GM06990 (cell line): ENCODE measurements around the gene FBLIM1.

ENCODE experiments used
- DNase-seq: peaks from one replicate; pipeline ENCODE4 v3.0.0-alpha.2; 2011; ENCODE audit not compliant: insufficient read length; ENCODE audit errors: extremely low read depth
- H3K27me3 ChIP-seq: replicated peaks from 2 replicates; pipeline ENCODE4 v1.6.0; 2011; ENCODE audit warnings: low read length; ENCODE audit not compliant: control insufficient read depth, insufficient read depth
- H3K36me3 ChIP-seq: 2 replicates; pipeline ENCODE4 v1.5.1; 2011; ENCODE audit warnings: low read length; ENCODE audit not compliant: control insufficient read depth, insufficient read depth
- H3K4me3 ChIP-seq: replicated peaks from 2 replicates; pipeline ENCODE4 v1.5.1; 2011; ENCODE audit warnings: low read depth, mild to moderate bottlenecking, control low read depth, low read length
- CTCF ChIP-seq: IDR thresholded peaks from 2 replicates; pipeline ENCODE4 v1.5.1; 2011; ENCODE audit warnings: low read length, control low read depth, mild to moderate bottlenecking, inconsistent platforms; ENCODE audit not compliant: insufficient read depth, poor library complexity, severe bottlenecking

Gene FBLIM1

GRCh38 chr1:15757016-15757543, 1.5 kb upstream of the FBLIM1 start:
- no peaks in the 10 kb centered on the region for H3K36me3 ChIP-seq
- peaks cover 1% of the 10 kb centered on the region for H3K27me3 ChIP-seq
- H3K4me3 ChIP-seq: no peak overlapping the region
- TF ChIP-seq CTCF: no peak
- no peak for DNase-seq

- no peak for DNase-seq
- no peak for TF ChIP-seq CTCF
- Histone ChIP-seq H3K36me3 (no peaks in the 10 kb centered on the region), H3K4me3 (no peak overlapping the region), H3K27me3 (peaks cover 1% of the 10 kb centered on the region)
Measured at GRCh38 chr1:15757575-15758342, 836 bp upstream of the FBLIM1 start.

GRCh38 chr1:15758953-15759661, 512 bp downstream of the FBLIM1 start:
- TF ChIP-seq CTCF: no peak
- Histone ChIP-seq H3K4me3 (no peak overlapping the region), H3K36me3 (no peaks in the 10 kb centered on the region), H3K27me3 (peaks cover 1% of the 10 kb centered on the region; the same call in 1 of the 2 replicates)
- DNase-seq: no peak

- H3K27me3 ChIP-seq: peaks cover 1% of the 10 kb centered on the region; the same call in 1 of the 2 replicates
- DNase-seq: no peak
- H3K4me3 ChIP-seq: no peak overlapping the region
- TF ChIP-seq CTCF: no peak
- no peaks in the 10 kb centered on the region for H3K36me3 ChIP-seq
Measured at GRCh38 chr1:15760520-15761211, 2.1 kb downstream of the FBLIM1 start.

- no peak for TF ChIP-seq CTCF
- H3K27me3 ChIP-seq: no peaks in the 10 kb centered on the region; the same call in 1 of the 2 replicates
- DNase-seq: no peak
- no peaks in the 10 kb centered on the region for H3K36me3 ChIP-seq
- no peak overlapping the region for H3K4me3 ChIP-seq
Measured at GRCh38 chr1:15761366-15762128, 3.0 kb downstream of the FBLIM1 start.
